H4 (cell line): ENCODE measurements around the gene IQSEC3. TPM values are rescaled to one million over a fixed set of nuclear protein-coding genes. Genes with fewer than 3 reads are reported as not detected.
"Not testable (repeated sequence)": the region's sequence is repeated elsewhere in the genome, so short reads cannot be mapped to it uniquely, and the experiment has no call there.

Experiments used
- DNase-seq: peaks from one replicate; pipeline ENCODE4 v3.0.0-alpha.2; 2015; ENCODE audit warnings: low spot score
- total RNA-seq: library from RNA; depleted of rRNA; stranded (reverse); fragments of >200 nt; shearing (Covaris generic); gene quantifications from 2 replicates; pipeline ENCODE4 v1.2.3, GENCODE V29; 2014; rRNA removed

The IQSEC3 gene
- total RNA-seq = not detected in 2 replicates

- not testable (repeated sequence) for DNase-seq
These were observed at the start of gene IQSEC3 for GRCh38 chr12:66428-66781. Gene IQSEC3 (plus strand): TSS chr12:66767. CDS start chr12:66883, 116 bp downstream.

GRCh38 chr12:17370-18340, 48.9 kb upstream of the IQSEC3 start:
- DNase-seq = not testable (repeated sequence)

- DNase-seq = not testable (repeated sequence)
These were observed 47.6 kb upstream of the IQSEC3 start for GRCh38 chr12:18821-19567.

GRCh38 chr12:19906-20305, 46.7 kb upstream of the IQSEC3 start:
- not testable (repeated sequence) for DNase-seq

GRCh38 chr12:20757-21156, 45.8 kb upstream of the IQSEC3 start:
- DNase-seq = no peak

DNA sequence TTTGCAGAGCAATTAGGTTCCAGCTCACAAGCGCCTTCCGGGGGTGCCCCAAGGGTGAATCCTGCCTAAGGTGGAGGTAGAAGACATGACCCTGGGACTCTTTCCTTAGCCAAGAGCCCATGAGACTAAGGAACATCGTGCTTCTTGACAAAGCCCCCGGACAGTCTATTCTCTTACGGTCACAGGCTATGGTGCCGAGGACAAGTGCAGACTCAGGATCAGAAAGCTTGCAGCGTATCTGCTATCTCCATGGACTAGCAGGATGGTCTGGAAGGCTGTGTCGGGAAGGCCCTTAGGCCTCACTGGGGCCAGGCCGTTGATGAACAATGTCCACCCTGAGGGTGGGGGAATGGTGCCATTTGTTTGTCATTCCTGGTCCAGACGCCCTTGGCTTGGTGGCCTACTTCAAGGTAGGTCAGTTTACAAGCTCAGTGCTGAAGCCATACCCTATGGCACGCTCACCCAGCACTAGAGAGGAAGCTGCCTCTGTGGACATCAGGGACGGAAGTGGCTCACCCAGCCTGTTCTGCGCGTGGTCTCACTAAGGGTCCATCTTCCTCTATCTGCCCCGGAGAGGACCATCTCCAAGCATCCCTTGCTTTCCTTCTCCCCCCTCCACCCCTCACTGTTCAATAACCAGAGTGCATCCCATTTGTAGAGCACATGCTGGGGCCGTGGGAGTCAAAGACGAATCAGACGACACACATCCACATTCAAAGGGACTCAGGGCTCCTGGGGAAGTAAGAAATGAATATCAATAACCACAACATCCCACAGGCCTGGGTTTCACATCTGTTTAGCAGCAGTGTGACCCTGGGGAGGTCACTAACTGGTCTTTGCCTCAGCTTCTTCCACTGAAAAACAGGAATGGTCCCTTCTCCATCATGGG, 45.0 kb upstream of the IQSEC3 start:
- no peak for DNase-seq

- no peak for DNase-seq
These were observed 44.4 kb upstream of the IQSEC3 start for GRCh38 chr12:22190-22529.

DNA sequence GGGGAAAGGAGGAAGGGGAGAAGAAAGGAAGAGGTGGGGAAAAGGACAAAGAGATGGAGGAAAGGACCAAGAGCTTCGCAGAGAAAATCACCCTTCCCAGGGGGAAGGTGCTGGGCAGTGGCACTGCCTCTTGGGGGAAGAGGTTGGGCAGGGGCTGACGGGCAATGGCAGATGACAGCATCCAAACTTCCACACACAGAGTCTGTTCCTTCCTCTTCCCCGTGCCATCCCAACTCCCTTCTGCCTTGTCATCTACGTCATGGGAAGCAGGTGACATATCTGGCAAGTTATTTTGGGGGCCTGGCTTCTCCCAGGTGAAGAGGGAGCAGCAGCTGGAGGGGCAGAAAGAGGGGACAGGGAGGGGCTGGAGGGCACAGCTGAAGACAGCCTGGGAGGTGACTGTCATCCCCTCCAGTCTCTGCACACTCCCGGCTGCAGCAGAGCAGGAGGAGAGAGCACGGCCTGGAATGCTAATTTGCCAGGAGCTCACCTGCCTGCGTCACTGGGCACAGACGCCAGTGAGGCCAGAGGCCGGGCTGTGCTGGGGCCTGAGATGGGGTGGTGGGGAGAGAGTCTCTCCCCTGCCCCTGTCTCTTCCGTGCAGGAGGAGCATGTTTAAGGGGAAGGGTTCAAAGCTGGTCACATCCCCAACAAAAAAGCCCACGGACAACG, 43.9 kb upstream of the IQSEC3 start:
- DNase-seq = no peak

- not testable (repeated sequence) for DNase-seq
These were observed 38.7 kb upstream of the IQSEC3 start for GRCh38 chr12:27904-28303.

GRCh38 chr12:38775-39174, 27.8 kb upstream of the IQSEC3 start:
- DNase-seq = not testable (repeated sequence)

- not testable (repeated sequence) for DNase-seq
These were observed 26.9 kb upstream of the IQSEC3 start for GRCh38 chr12:39555-40265.

- DNase-seq = not testable (repeated sequence)
These were observed 22.2 kb upstream of the IQSEC3 start for GRCh38 chr12:44352-44751.

- not testable (repeated sequence) for DNase-seq
These were observed 21.2 kb upstream of the IQSEC3 start for GRCh38 chr12:45235-45990.

DNA sequence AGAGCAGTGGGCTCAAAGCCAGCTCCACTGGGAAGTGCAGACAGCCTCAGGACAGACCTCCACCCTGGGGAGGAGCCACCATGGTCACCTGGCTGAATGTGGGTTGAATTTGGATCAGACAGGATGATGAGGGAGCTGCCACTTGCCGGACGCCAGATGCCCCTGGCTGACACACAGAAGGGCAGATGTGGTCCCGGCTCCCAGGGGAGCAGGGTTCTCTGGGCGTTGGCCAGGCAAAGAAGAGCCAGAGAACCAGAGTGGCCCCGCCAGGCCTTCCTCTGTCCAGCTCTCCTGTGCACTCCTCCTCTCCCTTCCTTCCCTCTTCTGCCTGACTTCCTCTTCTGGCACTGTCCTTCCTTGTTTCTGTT, 20.6 kb upstream of the IQSEC3 start:
- DNase-seq = not testable (repeated sequence)

DNA sequence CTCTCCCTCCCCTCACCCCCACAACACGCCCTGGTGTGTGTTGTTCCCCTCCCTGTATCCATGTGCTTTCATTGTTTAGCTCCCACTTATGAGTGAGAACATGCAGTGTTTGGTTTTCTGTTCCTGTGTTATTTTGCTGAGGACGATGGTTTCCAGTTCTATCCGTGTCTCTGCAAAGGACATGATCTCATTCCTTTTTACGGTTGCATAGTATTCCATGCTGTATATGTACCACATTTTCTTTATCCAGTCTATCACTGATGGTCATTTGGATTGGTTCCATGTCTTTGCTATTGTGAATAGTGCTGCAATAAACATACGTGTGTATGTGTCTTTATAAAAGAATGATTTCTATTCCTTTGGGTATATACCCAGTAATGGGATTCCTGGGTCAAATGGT, 20.0 kb upstream of the IQSEC3 start:
- DNase-seq = not testable (repeated sequence)

DNA sequence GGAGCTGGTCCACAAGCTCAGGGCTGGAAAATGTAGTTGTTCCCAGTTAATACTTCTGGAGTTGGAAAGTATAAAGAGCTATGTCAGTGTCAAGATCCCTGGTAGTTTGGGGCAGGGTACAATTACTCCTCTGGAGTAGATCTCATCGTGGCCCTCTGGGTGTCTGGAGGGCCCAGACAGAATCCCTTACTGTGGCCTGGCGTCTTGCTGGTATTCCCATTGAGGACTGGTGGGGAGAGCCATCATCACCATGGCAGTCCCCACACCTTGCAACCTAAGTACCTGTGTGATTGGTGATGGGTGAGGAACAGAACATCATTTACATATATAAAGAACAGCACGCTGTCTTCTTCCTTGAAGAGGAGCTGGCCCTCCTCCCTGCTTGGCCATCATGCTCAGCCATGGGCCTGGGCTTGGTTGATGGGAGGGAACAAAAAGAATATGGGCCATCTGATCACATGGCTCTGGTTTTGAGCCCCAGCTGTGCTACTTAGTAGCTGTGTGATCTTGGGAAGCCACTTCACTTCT, 18.8 kb upstream of the IQSEC3 start:
- DNase-seq = not testable (repeated sequence)

GRCh38 chr12:49149-49548, 17.4 kb upstream of the IQSEC3 start:
- not testable (repeated sequence) for DNase-seq

DNA sequence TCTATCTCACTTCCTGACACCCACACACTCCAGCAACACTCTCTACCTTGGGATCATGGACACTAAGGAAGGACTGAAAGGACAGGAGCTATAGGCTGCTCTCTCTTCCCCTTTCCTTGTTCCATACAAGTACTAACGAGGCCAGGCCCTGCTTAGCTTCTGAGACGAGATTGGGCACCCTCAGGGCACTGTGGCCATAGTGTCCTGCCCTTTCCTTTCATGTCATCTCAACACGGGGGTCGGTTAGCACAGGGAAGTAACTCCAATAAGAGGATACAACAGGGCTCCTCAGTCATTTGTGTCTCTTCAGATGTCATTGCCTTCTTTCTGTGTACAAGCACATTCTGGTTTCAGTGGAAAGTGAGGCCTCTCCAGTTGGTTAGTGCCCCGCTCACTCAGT, 15.5 kb upstream of the IQSEC3 start:
- DNase-seq = not testable (repeated sequence)

DNA sequence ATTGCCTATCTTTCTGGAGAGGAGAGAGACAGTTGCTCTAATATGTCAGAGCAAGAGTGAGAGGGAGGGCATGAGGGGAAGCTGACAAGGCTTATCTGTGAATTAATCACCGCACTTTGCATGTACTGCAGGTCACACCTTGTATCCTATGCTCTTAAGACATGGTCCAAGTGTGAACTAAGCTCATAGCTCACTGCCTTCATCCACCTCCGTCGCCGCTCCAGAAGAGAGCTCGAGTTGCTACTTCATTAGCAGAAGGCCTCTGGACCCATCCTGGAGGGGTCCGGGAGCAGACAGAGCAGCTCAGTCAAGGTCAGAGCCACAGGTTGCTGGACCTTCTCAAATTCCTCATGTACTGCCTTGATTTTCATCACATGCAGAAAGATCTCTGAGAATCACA, 14.6 kb upstream of the IQSEC3 start:
- not testable (repeated sequence) for DNase-seq
